Heart left ventricle (tissue), 13 donors: ENCODE results near the gene LRRC3.

Experiments
- CTCF ChIP-seq, 12 donors: fragments of 200-600 bp; sonication (generic) in 4 of 12; IDR thresholded peaks; one replicate each; pipeline versions ENCODE4 v1.5.0 to v1.8.0; 2018 to 2022; ENCODE audit warnings: antibody characterized with exemption in 12 of 12, mild to moderate bottlenecking in 5 of 12
- POLR2A ChIP-seq, 2 donors: fragments of 450-650 bp; IDR thresholded peaks; one replicate each; pipeline ENCODE4 v1.6.1; 2017; ENCODE audit warnings: antibody characterized with exemption in 2 of 2, mild to moderate bottlenecking in 2 of 2, moderate library complexity in 2 of 2
- donor health status: ischemic (EF 13 %, LVEDD 7.1; RV severe dilation, severe dysfunction).
- donor health status: DM: no; HTN: yes; CAD: no.
- donor health status: DM: no; HTN: no; CAD: no.
- donor health status: ischemic (EF 25% LVEDD 6.9; RV normal size, moderate dysfunction).
- donor health status: ischemic (EF 25% LVEDD 5.7; RV mildly dilated, moderate dysfunction).
- donor health status: ischemic (EF 35%, LVEDD 5.7; RV mildly dilated, moderate dysfunction).
- donor health status: nonischemic (EF 11% LVEDD 7.7; RV severe dilation, severe dysfunction).
- donor health status: DM: yes; HTN: yes; CAD: no.
- donor health status: PGD.
- donor health status: ischemic (EF 29% LVEDD 5.4; RV normal size, mild dysfunction).
- donor health status: nonischemic (EF 23%, LVEDD 6.1; RV moderate dilation, normal function).

- no peak for TF ChIP-seq POLR2A (IDR thresholded peaks at IDR 0.05)
- TF ChIP-seq CTCF (IDR thresholded peaks at IDR 0.05), result no peak
Measured at GRCh38 chr21:44414291-44415072, 40.8 kb upstream of the LRRC3 start.
